ENCODE measurements around the gene GET3. TPM values are rescaled to one million over a fixed set of nuclear protein-coding genes. Genes with fewer than 3 reads are reported as not detected.
"Not testable (repeated sequence)": the region's sequence is repeated elsewhere in the genome, so short reads cannot be mapped to it uniquely, and the experiment has no call there.

Gene GET3
- total RNA-seq, 4 donors from 2014 or later: 70.7 to 88.8 (median 83.3) TPM

DNA sequence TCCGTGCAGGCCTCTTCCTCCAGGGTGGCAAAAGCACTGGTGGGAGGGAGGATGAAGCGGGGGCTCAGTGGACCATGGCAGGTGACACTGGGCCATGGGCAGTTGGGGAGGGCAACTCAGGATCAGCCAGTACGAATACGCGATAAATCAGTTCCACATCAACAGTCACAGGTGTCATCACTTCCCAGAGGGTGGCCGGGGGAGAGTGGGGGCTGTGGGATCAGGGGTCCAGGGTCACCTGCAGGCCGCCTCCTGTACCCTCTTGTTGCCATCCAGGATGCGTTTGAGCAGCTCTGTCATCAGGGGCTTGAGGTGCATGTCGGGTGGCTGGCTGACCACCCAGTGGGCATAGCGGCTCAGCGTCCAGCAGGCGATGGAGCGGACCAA is 31.0 kb upstream of the GET3 start:
- Histone ChIP-seq H3K9me3 (no peaks in the 10 kb centered on the region), H3K27me3 (no peaks in the 10 kb centered on the region), H3K27ac (no peak overlapping the region), H3K4me1 (no peaks in the 10 kb centered on the region), H3K4me3 (replicated peaks in 1 of 3) (no peak overlapping the region), H3K36me3 (peaks cover 86 to 93% of the 10 kb centered on the region in 2 donors)
- intact Hi-C loops (cut with DNase I): no loop called here
- TF ChIP-seq CTCF (IDR thresholded peaks at IDR 0.05) (no peak), POLR2A (IDR thresholded peaks at IDR 0.05) (no peak)
- no peak for DNase-seq
- 91 to 92% methylated on average over 11 of the region's 13 CpGs for WGBS, 2 donors

- Histone ChIP-seq H3K4me3 (replicated peaks in 1 of 3) (no peak overlapping the region), H3K27me3 (no peaks in the 10 kb centered on the region), H3K4me1 (no peaks in the 10 kb centered on the region), H3K27ac (no peak overlapping the region), H3K36me3 (peaks cover 80 to 81% of the 10 kb centered on the region in 2 donors), H3K9me3 (no peaks in the 10 kb centered on the region)
- intact Hi-C loops (cut with DNase I): no loop called here
- TF ChIP-seq POLR2A (IDR thresholded peaks at IDR 0.05): no peak
- no peak for TF ChIP-seq CTCF (IDR thresholded peaks at IDR 0.05)
- no peak for DNase-seq
- WGBS, 2 donors: 95 to 97% methylated on average over 8 of the region's 8 CpGs
Measured at GRCh38 chr19:12708641-12709040, 28.7 kb upstream of the GET3 start.

DNA sequence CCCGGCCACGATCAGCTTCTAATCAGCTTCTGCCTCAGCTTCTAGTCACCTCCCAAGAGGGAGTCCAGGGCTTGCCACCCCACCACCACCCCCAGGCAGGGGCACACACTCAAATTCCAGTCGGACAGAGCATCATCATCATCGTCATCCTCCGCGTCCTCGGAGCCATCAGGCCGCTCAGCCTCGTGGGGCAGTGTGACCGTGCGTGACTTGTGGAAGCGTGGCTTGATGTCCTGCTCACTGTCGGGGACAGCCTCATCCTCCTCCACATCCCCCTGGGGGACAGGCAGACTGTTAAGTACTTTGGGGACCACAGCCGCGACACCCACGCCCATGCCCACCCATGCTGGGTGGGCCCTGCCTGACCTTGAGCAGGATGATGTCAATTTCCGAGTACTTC is 26.1 kb upstream of the GET3 start:
- no peak for DNase-seq
- Histone ChIP-seq H3K9me3 (no peaks in the 10 kb centered on the region), H3K27me3 (no peaks in the 10 kb centered on the region), H3K4me1 (no peaks in the 10 kb centered on the region), H3K27ac (no peak overlapping the region), H3K4me3 (replicated peaks in 1 of 3) (no peak overlapping the region), H3K36me3 (peaks cover 77 to 78% of the 10 kb centered on the region in 2 donors)
- TF ChIP-seq POLR2A (IDR thresholded peaks at IDR 0.05): no peak
- no peak for TF ChIP-seq CTCF (IDR thresholded peaks at IDR 0.05)
- 95 to 98% methylated on average over 10 to 17 of the region's 17 CpGs for WGBS, 2 donors
- intact Hi-C loops (cut with DNase I): no loop called here

DNA sequence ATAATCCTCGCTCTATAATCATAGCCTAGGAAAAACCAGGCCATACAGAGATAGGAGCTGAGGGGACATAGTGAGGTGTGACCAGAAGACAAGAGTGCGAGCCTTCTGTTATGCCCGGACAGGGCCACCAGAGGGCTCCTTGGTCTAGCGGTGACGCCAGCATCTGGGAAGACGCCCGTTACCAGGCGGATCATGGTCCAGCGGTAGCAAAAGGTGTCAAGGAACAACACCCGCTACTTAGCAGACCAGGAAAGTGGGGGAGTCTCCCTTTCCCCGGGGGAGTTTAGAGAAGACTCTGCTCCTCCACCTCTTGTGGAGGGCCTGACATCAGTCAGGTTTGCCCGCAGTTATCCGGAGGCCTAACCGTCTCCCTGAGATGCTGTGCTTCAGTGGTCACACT is 25.2 kb upstream of the GET3 start:
- intact Hi-C loops (cut with DNase I); H3K9me3 ChIP-seq; H3K27me3 ChIP-seq; H3K27ac ChIP-seq; H3K4me3 ChIP-seq (replicated peaks in 1 of 3); H3K4me1 ChIP-seq: not testable (repeated sequence)
- peak; percentile 44 to 48 for DNase-seq
- peak in 4 of 6 experiments; percentile 18 to 46 (median 40) for TF ChIP-seq CTCF (IDR thresholded peaks at IDR 0.05)
- H3K36me3 ChIP-seq: peaks cover 71 to 73% of the 10 kb centered on the region in 2 donors
- WGBS, 2 donors: 77 to 90% methylated on average over 5 of the region's 14 CpGs

GRCh38 chr19:12713304-12713703 is 24.0 kb upstream of the GET3 start:
- intact Hi-C loops (cut with DNase I); H3K4me3 ChIP-seq (replicated peaks in 1 of 3); H3K4me1 ChIP-seq; H3K9me3 ChIP-seq; DNase-seq; H3K27ac ChIP-seq; H3K27me3 ChIP-seq: not testable (repeated sequence)
- WGBS, 2 donors: 93 to 94% methylated on average over 9 of the region's 9 CpGs
- peaks cover 65 to 69% of the 10 kb centered on the region in 2 donors for H3K36me3 ChIP-seq

GRCh38 chr19:12715102-12715501 is 22.2 kb upstream of the GET3 start:
- H3K9me3 ChIP-seq: no peaks in the 10 kb centered on the region
- no peak overlapping the region for H3K4me3 ChIP-seq (replicated peaks in 1 of 3)
- H3K36me3 ChIP-seq: peaks cover 52 to 63% of the 10 kb centered on the region in 2 donors
- no peak for DNase-seq
- no peaks in the 10 kb centered on the region for H3K27me3 ChIP-seq
- no peak for TF ChIP-seq POLR2A (IDR thresholded peaks at IDR 0.05)
- no peak for TF ChIP-seq CTCF (IDR thresholded peaks at IDR 0.05)
- peaks cover 0 to 2% of the 10 kb centered on the region in 2 donors for H3K4me1 ChIP-seq
- 93 to 97% methylated on average over 11 to 15 of the region's 15 CpGs for WGBS, 2 donors
- intact Hi-C loops (cut with DNase I): no loop called here
- no peak overlapping the region for H3K27ac ChIP-seq

Data from thyroid gland (tissue), 4 donors.